K562 (cell line): ENCODE results near the gene ZNF346. TPM values are rescaled to one million over a fixed set of nuclear protein-coding genes. Genes with fewer than 3 reads are reported as not detected.

Source experiments
- ATAC-seq: fragments of 200-7000 bp; cut with Tn5 transposase; 3 replicates; pipeline ENCODE4 v1.9.1; 2020; ENCODE audit warnings: moderate library complexity
- BruUV-seq: library from RNA; stranded (reverse); fragments of 400-500 nt; replicated peaks from 2 replicates; lab custom pipeline; 2021; lab: Mats Ljungman, UMichigan
- CTCF ChIA-PET: fragments of 300-600 bp; formaldehyde crosslinking; extraction: SDS; loops from one replicate; lab custom pipeline; 2021; ENCODE audit warnings: low intra/inter-chr PET ratio; lab: Yijun Ruan, JAX
- POLR2A ChIA-PET: fragments of 300-600, 350-650 bp; sonication (Branson Sonifier 250); formaldehyde crosslinking; extraction: SDS; loops from one replicate; lab custom pipeline; 2021; ENCODE audit warnings: antibody characterized with exemption, inconsistent platforms; lab: Yijun Ruan, JAX
- DNase-seq, 4 experiments: peaks; one replicate each; pipeline versions ENCODE4 v3.0.0 to v3.0.0-alpha.2; 2011 to 2018; ENCODE audit warnings: low spot score in 3 of 4, mixed read lengths in 3 of 4; ENCODE audit errors: extremely low read depth in 1 of 4
- FAIRE-seq: peaks from 2 replicates; lab custom pipeline; 2011; peaks lifted over from hg19 to GRCh38; lab: Jason Lieb, UNC
- H2AFZ ChIP-seq: 2 replicates; pipeline ENCODE4 v1.6.0; 2011; ENCODE audit warnings: low read depth, low read length, control low read depth, inconsistent platforms
- H3K27ac ChIP-seq: fragments of 200-600 bp; 3 replicates; pipeline ENCODE4 v1.8.0; 2011; ENCODE audit warnings: low read depth, mild to moderate bottlenecking, control low read depth, inconsistent platforms, low read length, moderate library complexity, mixed read lengths; ENCODE audit errors: extremely low read depth
- H3K27me3 ChIP-seq, 2 experiments: fragments of 300-600 bp in 1 of 2; 2 replicates in 1 of 2; 3 replicates in 1 of 2; pipeline versions ENCODE4 v1.6.0 to v1.8.0; 2011; ENCODE audit warnings: inconsistent platforms in 2 of 2, low read length in 2 of 2, mild to moderate bottlenecking in 1 of 2, mixed read lengths in 1 of 2, moderate library complexity in 1 of 2; ENCODE audit not compliant: control insufficient read depth in 2 of 2, insufficient read depth in 2 of 2
- H3K36me3 ChIP-seq: fragments of 300-600 bp; 3 replicates; pipeline ENCODE4 v1.8.0; 2011; ENCODE audit warnings: mild to moderate bottlenecking, low read length, inconsistent platforms; ENCODE audit not compliant: control insufficient read depth, insufficient read depth
- H3K4me1 ChIP-seq, 2 experiments: fragments of 200-600 bp in 1 of 2; replicated peaks in 1 of 2; 2 replicates in 1 of 2; 3 replicates in 1 of 2; pipeline versions ENCODE4 v1.5.1 to v1.8.0; 2011; ENCODE audit warnings: inconsistent platforms in 2 of 2, low read length in 2 of 2, mild to moderate bottlenecking in 1 of 2, mixed read lengths in 1 of 2, moderate library complexity in 1 of 2; ENCODE audit not compliant: control insufficient read depth in 2 of 2, insufficient read depth in 2 of 2
- H3K4me2 ChIP-seq: 2 replicates; pipeline ENCODE4 v1.6.1; 2011; ENCODE audit warnings: low read length, control low read depth, inconsistent platforms, mixed read lengths; ENCODE audit not compliant: insufficient read depth
- H3K4me3 ChIP-seq: fragments of 200-600 bp; sonication (generic), shearing (Covaris generic); 2 replicates; pipeline ENCODE4 v1.5.1; 2016; ENCODE audit warnings: control low read depth, inconsistent platforms
- H3K79me2 ChIP-seq: fragments of 200-600 bp; 3 replicates; pipeline ENCODE4 v1.8.0; 2011; ENCODE audit warnings: low read length, inconsistent platforms; ENCODE audit not compliant: control insufficient read depth, insufficient read depth
- H3K9ac ChIP-seq, 2 experiments: 2 replicates each; pipeline versions ENCODE4 v1.6.0 to v1.6.1; 2011; ENCODE audit warnings: low read depth in 2 of 2, low read length in 2 of 2, control low read depth in 1 of 2, inconsistent platforms in 1 of 2, mild to moderate bottlenecking in 1 of 2, mixed read lengths in 1 of 2; ENCODE audit not compliant: insufficient read depth in 1 of 2
- H3K9me1 ChIP-seq: one replicate; pipeline ENCODE4 v1.6.0; 2011; ENCODE audit warnings: inconsistent platforms, mild to moderate bottlenecking, low read length, moderate library complexity; ENCODE audit not compliant: control insufficient read depth, insufficient read depth
- H3K9me3 ChIP-seq: replicated peaks from 2 replicates; pipeline ENCODE4 v1.5.1; 2011; ENCODE audit warnings: low read depth, low read length, inconsistent platforms; ENCODE audit not compliant: control insufficient read depth, insufficient read depth
- H4K20me1 ChIP-seq: replicated peaks from 2 replicates; pipeline ENCODE4 v1.6.1; 2011; ENCODE audit warnings: low read length, inconsistent platforms, mixed read lengths; ENCODE audit not compliant: control insufficient read depth, insufficient read depth
- CBFB ChIP-seq: sonication (generic); formaldehyde crosslinking; IDR thresholded peaks from 2 replicates; pipeline ENCODE4 v1.4.0; 2020; ENCODE audit warnings: mild to moderate bottlenecking, missing genetic modification reagents
- DEAF1 ChIP-seq: fragments of 450-650 bp; formaldehyde crosslinking; IDR thresholded peaks from 2 replicates; pipeline ENCODE4 v1.4.0; 2020; ENCODE audit warnings: mild to moderate bottlenecking, moderate library complexity
- HDGF ChIP-seq: fragments of 450-650 bp; IDR thresholded peaks from 2 replicates; pipeline ENCODE4 v1.6.1; 2016
- PRDM10 ChIP-seq: fragments of 450-650 bp; IDR thresholded peaks from 2 replicates; pipeline ENCODE4 v1.6.1; 2018; ENCODE audit not compliant: partially characterized antibody
- RBM39 ChIP-seq: fragments of 200-400 bp; formaldehyde crosslinking; optimal IDR thresholded peaks from 2 replicates; pipeline ENCODE3; 2018; ENCODE audit warnings: low read depth, low read length
- RCOR1 ChIP-seq, 2 experiments: IDR thresholded peaks; 2 replicates each; pipeline ENCODE4 v1.6.1; 2012; ENCODE audit warnings: low read depth in 2 of 2, low read length in 2 of 2, borderline replicate concordance in 1 of 2, improper control_type of control experiment in 1 of 2
- RFX7 ChIP-seq: fragments of 250-450 bp; sonication (Bioruptor Pico); IDR thresholded peaks from 2 replicates; pipeline ENCODE4 v1.5.1; 2021; ENCODE audit warnings: mild to moderate bottlenecking
- SMARCA5 ChIP-seq: fragments of 450-650 bp; IDR thresholded peaks from 2 replicates; pipeline ENCODE4 v1.6.1; 2016
- SMC3 ChIP-seq: conservative IDR thresholded peaks from 2 replicates; pipeline ENCODE4 v1.6.1; 2011; ENCODE audit warnings: low read depth, low read length, improper control_type of control experiment; ENCODE audit not compliant: insufficient read depth
- TFAP4 ChIP-seq: sonication (generic); formaldehyde crosslinking; IDR thresholded peaks from 2 replicates; pipeline ENCODE4 v1.8.0; 2022; ENCODE audit warnings: missing genetic modification reagents, mild to moderate bottlenecking, moderate library complexity, borderline replicate concordance
- THRAP3 ChIP-seq: fragments of 450-650 bp; IDR thresholded peaks from 2 replicates; pipeline ENCODE4 v1.6.1; 2016; ENCODE audit warnings: mild to moderate bottlenecking, inconsistent platforms, borderline replicate concordance
- ZBTB26 ChIP-seq: fragments of 450-650 bp; formaldehyde crosslinking; IDR thresholded peaks from 2 replicates; pipeline ENCODE4 v1.4.0; 2022; ENCODE audit warnings: missing genetic modification characterization
- ZFP36 ChIP-seq: fragments of 150-350 bp; IDR thresholded peaks from 2 replicates; pipeline ENCODE4 v1.6.1; 2018; ENCODE audit warnings: low read length, low read depth; ENCODE audit not compliant: partially characterized antibody
- whole genome bisulfite sequencing: fragments of 100-300 bp; shearing (Covaris generic); methylation state at CpG from one replicate; pipeline ENCODE4 v1.1.6; 2016; ENCODE audit warnings: low coverage, mixed read lengths; ENCODE audit not compliant: insufficient coverage; ENCODE audit errors: missing lambda C conversion rate; 5-methylcytosine and 5-hydroxymethylcytosine counted together
- in situ Hi-C: fragments of 300-500 bp; cut with MboI; formaldehyde crosslinking; loops from 4 replicates; pipeline ENCODE4 v1.15.0; 2018; ENCODE audit warnings: inconsistent platforms, mixed read lengths
- intact Hi-C: fragments of 100-400 bp; cut with micrococcal nuclease; formaldehyde crosslinking; loops from 2 replicates; pipeline ENCODE4 v1.14.2; 2022
- polyA plus RNA-seq, 8 experiments: library from polyadenylated mRNA; depleted of rRNA in 4 of 8; stranded (reverse) in 5 of 8; unstranded in 3 of 8; fragments of >200 nt; fragmentation: Nextera tagmentation in 2 of 8; fragmentation: Illumina TruSeq in 1 of 8; extraction: Ambion mirVana in 2 of 8; extraction: Trizol in 1 of 8; gene quantifications; 2 replicates each; pipeline versions ENCODE4 v1.2.1 to v1.2.3, GENCODE V29; 2011 to 2014; ENCODE audit warnings: inconsistent platforms in 1 of 8, missing spikeins in 1 of 8
- total RNA-seq, 7 experiments: library from RNA; depleted of rRNA in 6 of 7; stranded (reverse); fragments of >200 nt in 6 of 7; fragmentation: Illumina TruSeq in 2 of 7; extraction: Trizol in 2 of 7; gene quantifications; 2 replicates each; pipeline versions ENCODE4 v1.2.1 to v1.2.3, GENCODE V29; 2011 to 2021; ENCODE audit warnings: low replicate concordance in 1 of 7

ZNF346 gene
- total and polyA plus RNA-seq, 9 of the 15 experiments (the other 6 are each of a cell fraction or from before 2014, with no cell fraction given), result 5.0 to 25.1 (median 20.1) TPM

GRCh38 chr5:177111720-177112394, 89.4 kb downstream of the ZNF346 start:
- ChIA-PET CTCF (interaction anchor here (0.5 to 2.2 kb wide), 7 partner anchors 40 to 454 kb away, joined by 3 to 20 read pairs (median 3); partner anchors contain the start of gene ZNF346), POLR2A (interaction anchor here (0.6 to 1.0 kb wide), 7 partner anchors 19 to 533 kb away, joined by 3 to 6 read pairs (median 3); no protein-coding TSS in a partner anchor)
- Histone ChIP-seq H3K36me3 (no peaks in the 10 kb centered on the region), H3K4me2 (0 out of 2 replicates have a peak overlapping the region, but pooled peaks have one; percentile 10), H3K9me1 (no peaks in the 10 kb centered on the region), H4K20me1 (peaks cover 15% of the 10 kb centered on the region), H3K79me2 (no peaks in the 10 kb centered on the region), H2AFZ (no peak overlapping the region), H3K4me3 (no peak overlapping the region), H3K27me3 (no peaks in the 10 kb centered on the region), H3K27ac (no peak overlapping the region), H3K9ac (no peak overlapping the region), H3K4me1 (peaks cover 15 to 21% of the 10 kb centered on the region in 2 experiments; a peak in 4 of 5 replicates), H3K9me3 (no peaks in the 10 kb centered on the region)
- intact Hi-C loops, result loop anchor here (1.0 to 10.0 kb wide), 4 partner anchors 40 to 451 kb away; partner anchors contain the start of gene HK3
- in situ Hi-C loops, result loop anchor here (5.0 to 25.0 kb wide), 3 partner anchors 343 to 1375 kb away; no protein-coding TSS in a partner anchor
- no TSS peak for BruUV-seq
- DNase-seq, result peak; percentile 72 to 80 (median 77)
- peak; percentile 88 for FAIRE-seq
- ATAC-seq, result peak; percentile 74
- 6% methylated on average over 12 of the region's 12 CpGs for WGBS
- TF ChIP-seq THRAP3 (no peak), PRDM10 (no peak), CBFB (CRISPR knock-in tag) (0 out of 2 replicates have a peak, but pooled peaks have one; percentile 19), DEAF1 (CRISPR knock-in tag) (peak; percentile 77), RFX7 (CRISPR knock-in tag) (no peak), HDGF (0 out of 2 replicates have a peak, but pooled peaks have one; percentile 33), TFAP4 (CRISPR knock-in tag) (peak; percentile 28; the same call in 1 of the 2 replicates), SMARCA5 (peak; percentile 28; the same call in 1 of the 2 replicates), ZFP36 (peak; percentile 3), ZBTB26 (0 out of 2 replicates have a peak, but pooled peaks have one; percentile 20), RCOR1 (IDR thresholded peaks at IDR 0.05; ENCODE audit: borderline replicate concordance in 1 of 2, low read depth in 2 of 2, low read length in 2 of 2) (peak in 1 of 2 experiments; percentile 53; a peak in 1 of 4 replicates), SMC3 (peak; percentile 94), RBM39 (peak; percentile 61)
